GM12891 (cell line): ENCODE results near the gene MERTK.
"Not testable (repeated sequence)": the region's sequence is repeated elsewhere in the genome, so short reads cannot be mapped to it uniquely, and the experiment has no call there.

Experiments used
- DNase-seq: peaks from one replicate; pipeline ENCODE4 v3.0.0; 2011; ENCODE audit warnings: low spot score; ENCODE audit not compliant: insufficient read length
- FAIRE-seq: peaks from 2 replicates; lab custom pipeline; 2011; peaks lifted over from hg19 to GRCh38; lab: Jason Lieb, UNC
- PAX5 ChIP-seq: IDR thresholded peaks from 2 replicates; pipeline ENCODE4 v1.6.1; 2011; ENCODE audit warnings: low read length, moderate library complexity, mild to moderate bottlenecking; ENCODE audit not compliant: insufficient read depth, severe bottlenecking
- POLR2A ChIP-seq: IDR thresholded peaks from 2 replicates; pipeline ENCODE4 v1.6.1; 2011; ENCODE audit warnings: low read depth, low read length, control low read depth
- POLR2AphosphoS5 ChIP-seq: IDR thresholded peaks from 2 replicates; pipeline ENCODE4 v1.6.1; 2011; ENCODE audit warnings: low read depth, low read length, control low read depth
- POU2F2 ChIP-seq: IDR thresholded peaks from 2 replicates; pipeline ENCODE4 v1.6.1; 2011; ENCODE audit warnings: low read depth, mild to moderate bottlenecking, control low read depth, low read length, moderate library complexity
- SPI1 ChIP-seq: IDR thresholded peaks from 2 replicates; pipeline ENCODE4 v1.6.1; 2011; ENCODE audit warnings: low read depth, low read length, control low read depth
- TAF1 ChIP-seq: IDR thresholded peaks from 2 replicates; pipeline ENCODE4 v1.6.1; 2011; ENCODE audit warnings: low read depth, low read length, control low read depth

The MERTK gene

GRCh38 chr2:111910609-111911277 is 12.3 kb downstream of the MERTK start:
- DNase-seq (no peak), FAIRE-seq (no peak)
- no peak for TF ChIP-seq POLR2A

DNA sequence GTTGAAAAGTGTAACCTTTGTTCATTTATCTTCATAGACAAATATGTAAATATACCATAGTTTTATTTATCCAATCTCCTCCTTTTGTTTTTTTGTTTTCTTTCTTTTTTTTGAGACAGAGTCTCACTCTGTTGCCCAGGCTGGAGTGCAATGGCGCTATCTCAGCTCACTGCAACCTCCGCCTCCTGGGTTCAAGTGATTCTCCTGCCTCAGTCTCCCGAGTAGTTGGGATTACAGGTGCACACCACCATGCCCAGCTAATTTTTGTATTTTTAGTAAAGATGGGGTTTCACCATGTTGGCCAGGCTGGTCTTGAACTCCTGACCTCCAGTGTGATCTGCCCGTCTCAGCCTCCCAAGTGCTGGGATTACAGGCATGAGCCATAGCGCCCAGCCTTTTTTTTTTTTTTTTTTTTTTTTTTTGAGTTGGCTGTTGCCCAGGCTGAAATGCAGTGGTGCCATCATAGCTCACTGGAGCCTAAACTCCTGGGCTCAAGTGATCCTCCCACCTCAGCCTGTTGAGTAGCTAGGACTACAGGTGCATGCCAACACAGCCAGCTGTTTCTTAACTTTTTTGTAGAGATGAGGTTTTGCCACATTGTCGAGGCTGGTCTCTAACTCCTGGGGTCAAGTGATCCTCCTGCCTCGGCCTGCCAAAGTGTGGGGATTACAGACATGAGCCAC is 13.0 kb downstream of the MERTK start:
- DNase-seq, FAIRE-seq: not testable (repeated sequence)

GRCh38 chr2:111912547-111912946 is 14.1 kb downstream of the MERTK start:
- DNase-seq (no peak), FAIRE-seq (no peak)
- TF ChIP-seq PAX5 = no peak
- TF ChIP-seq TAF1 = no peak

DNA sequence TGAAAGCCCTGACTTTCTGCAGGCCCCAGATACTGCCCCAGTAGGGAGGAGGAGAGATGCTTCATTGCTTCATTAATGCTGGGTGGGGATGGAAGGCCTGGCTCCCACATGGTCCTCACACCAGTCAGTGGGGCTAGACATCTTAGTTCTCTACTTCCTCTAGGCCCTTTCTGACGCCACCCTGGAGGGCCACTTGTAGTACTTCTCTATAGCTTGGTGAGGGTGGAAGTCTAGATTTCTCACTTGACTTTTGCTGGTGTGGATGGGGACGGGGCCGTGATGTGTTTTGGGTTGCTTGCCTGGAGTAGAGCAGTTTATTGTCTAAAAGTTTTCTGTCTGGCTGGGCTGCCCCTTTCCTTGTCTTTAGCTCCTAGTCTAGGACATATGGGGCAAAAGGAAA is 18.7 kb downstream of the MERTK start:
- TF ChIP-seq TAF1 (no peak), PAX5 (no peak), POU2F2 (no peak), POLR2A (no peak), SPI1 (no peak), POLR2AphosphoS5 (no peak)
- DNase-seq (no peak), FAIRE-seq (no peak)

GRCh38 chr2:111918383-111918806 is 20.0 kb downstream of the MERTK start:
- no peak for DNase-seq
- no peak for FAIRE-seq
- TF ChIP-seq POLR2AphosphoS5 = no peak
- TF ChIP-seq POU2F2 = no peak
- no peak for TF ChIP-seq POLR2A

DNA sequence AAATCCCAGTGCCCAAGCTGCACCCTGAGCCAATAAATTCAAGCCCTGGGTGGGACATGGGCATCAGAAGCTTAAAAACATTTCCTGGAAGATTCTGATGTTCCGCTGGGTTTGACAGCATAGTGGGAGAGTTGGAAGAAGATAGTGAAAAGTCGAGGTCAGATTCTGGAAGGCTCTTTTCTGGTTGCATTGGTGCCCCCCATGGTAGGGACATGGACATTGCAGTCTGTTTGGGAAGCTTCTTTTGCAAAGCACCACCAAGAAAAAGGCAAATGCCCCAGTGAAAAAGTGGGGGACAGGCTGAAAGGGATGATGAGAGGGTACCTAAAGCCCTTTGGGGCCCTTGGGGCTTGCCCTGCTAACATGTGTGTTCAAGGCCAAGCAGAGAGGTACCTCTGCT is 21.0 kb downstream of the MERTK start:
- DNase-seq (no peak), FAIRE-seq (no peak)
- TF ChIP-seq SPI1 (no peak), PAX5 (no peak), TAF1 (no peak), POLR2AphosphoS5 (no peak), POU2F2 (no peak), POLR2A (no peak)

- FAIRE-seq = no peak
- TF ChIP-seq PAX5 = no peak
- TF ChIP-seq POU2F2 = no peak
- TF ChIP-seq SPI1 = no peak
- TF ChIP-seq POLR2A = no peak
- DNase-seq = no peak
Observed at GRCh38 chr2:111919794-111920608, 21.6 kb downstream of the MERTK start.

GRCh38 chr2:111923276-111923804 is 24.9 kb downstream of the MERTK start:
- FAIRE-seq (no peak), DNase-seq (no peak)
- TF ChIP-seq SPI1 (no peak), POLR2AphosphoS5 (no peak), TAF1 (no peak), PAX5 (no peak), POLR2A (no peak), POU2F2 (no peak)

DNA sequence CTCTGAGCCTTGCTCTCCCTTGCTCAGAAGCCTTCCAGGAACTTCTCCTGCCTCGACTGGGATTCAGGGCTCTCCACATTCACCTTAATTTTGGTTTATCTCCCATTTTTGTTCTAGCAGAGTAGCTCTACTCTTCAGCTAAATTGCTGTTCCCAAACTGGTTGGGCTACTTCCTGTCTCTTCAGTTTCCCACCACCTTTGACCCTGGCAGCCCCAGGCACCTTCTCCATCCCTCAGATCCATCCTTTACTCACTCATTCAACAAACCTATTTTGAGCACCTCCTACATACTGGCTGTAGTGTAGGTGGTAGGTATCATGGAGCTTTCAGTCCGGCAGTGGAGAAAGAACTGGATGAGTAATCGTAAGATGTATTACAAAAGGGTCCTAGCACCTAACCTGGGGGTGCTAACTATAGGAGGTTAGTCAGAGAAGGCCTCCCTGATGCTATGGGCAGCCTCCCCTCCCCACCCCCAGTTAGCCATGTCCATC is 26.3 kb downstream of the MERTK start:
- DNase-seq (no peak), FAIRE-seq (no peak)
- no peak for TF ChIP-seq POLR2AphosphoS5
- no peak for TF ChIP-seq SPI1
- no peak for TF ChIP-seq PAX5
- TF ChIP-seq TAF1 = no peak
- no peak for TF ChIP-seq POU2F2
- TF ChIP-seq POLR2A = no peak

DNA sequence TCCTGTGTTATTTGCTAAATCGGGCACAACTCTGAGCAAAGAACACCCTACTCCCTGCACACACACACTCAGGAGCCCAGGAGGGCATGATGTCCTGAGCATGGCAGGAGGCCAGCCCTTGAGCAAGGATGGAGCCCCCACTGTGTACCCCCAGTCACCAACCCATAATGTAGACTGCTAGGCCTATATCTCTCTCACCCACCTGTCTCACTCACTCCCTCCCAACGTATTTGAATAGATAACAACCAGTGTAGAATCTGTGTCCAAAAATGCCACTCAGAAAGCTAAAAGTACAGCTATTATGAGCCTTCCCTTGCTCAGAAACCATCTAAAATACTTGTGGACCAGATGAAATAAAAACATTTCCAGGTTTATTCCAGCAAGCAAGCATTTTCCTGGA is 29.3 kb downstream of the MERTK start:
- DNase-seq (no peak), FAIRE-seq (no peak)
- TF ChIP-seq POLR2A = no peak
- TF ChIP-seq SPI1 = no peak
- TF ChIP-seq PAX5 = no peak
- no peak for TF ChIP-seq TAF1
- TF ChIP-seq POU2F2 = no peak
- TF ChIP-seq POLR2AphosphoS5 = no peak

DNA sequence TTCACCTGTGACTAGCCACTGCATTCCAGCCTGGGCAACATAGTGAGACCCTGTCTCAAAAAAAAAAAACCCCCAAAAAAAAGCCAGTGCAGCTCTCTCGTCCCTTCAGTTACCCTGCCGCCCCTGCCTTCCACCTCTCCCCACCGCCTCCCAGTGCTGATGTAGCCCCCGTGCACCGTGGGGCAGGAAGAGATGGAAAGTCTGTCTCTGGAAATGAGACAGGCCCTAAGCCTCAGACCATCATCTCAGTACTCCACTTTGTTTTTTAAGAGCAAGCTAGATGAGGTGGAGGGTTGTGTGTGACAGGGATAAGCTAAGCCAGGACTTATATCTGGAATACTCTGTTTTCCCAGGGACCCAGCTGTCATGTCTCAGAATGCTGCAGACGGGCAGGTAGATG is 32.0 kb downstream of the MERTK start:
- TF ChIP-seq POLR2AphosphoS5 (no peak), POLR2A (no peak), PAX5 (no peak), SPI1 (no peak), TAF1 (no peak), POU2F2 (no peak)
- FAIRE-seq = no peak
- no peak for DNase-seq
